ENCODE results near the gene SATB1.

The SATB1 gene

GRCh38 chr3:18426597-18427193, 1.6 kb upstream of the SATB1 start:
- Mint-ChIP-seq H3K4me1 (peaks cover 21% of the 10 kb centered on the region), H3K36me3 (ENCODE audit: low read depth) (no peaks in the 10 kb centered on the region), H3K27ac (no peak overlapping the region), H3K9me3 (no peaks in the 10 kb centered on the region), H3K4me3 (peak overlapping the region; percentile 46 to 66 (median 50)), H3K27me3 (ENCODE audit: low read depth) (peaks cover 33% of the 10 kb centered on the region)
- TF ChIP-seq, protein P1, sequence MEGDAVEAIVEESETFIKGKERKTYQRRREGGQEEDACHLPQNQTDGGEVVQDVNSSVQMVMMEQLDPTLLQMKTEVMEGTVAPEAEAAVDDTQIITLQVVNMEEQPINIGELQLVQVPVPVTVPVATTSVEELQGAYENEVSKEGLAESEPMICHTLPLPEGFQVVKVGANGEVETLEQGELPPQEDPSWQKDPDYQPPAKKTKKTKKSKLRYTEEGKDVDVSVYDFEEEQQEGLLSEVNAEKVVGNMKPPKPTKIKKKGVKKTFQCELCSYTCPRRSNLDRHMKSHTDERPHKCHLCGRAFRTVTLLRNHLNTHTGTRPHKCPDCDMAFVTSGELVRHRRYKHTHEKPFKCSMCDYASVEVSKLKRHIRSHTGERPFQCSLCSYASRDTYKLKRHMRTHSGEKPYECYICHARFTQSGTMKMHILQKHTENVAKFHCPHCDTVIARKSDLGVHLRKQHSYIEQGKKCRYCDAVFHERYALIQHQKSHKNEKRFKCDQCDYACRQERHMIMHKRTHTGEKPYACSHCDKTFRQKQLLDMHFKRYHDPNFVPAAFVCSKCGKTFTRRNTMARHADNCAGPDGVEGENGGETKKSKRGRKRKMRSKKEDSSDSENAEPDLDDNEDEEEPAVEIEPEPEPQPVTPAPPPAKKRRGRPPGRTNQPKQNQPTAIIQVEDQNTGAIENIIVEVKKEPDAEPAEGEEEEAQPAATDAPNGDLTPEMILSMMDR (IDR thresholded peaks at IDR 0.05; ENCODE audit: unreplicated experiment in 3 of 3) = no peak

- H3K4me1 Mint-ChIP-seq = peaks cover 24% of the 10 kb centered on the region
- H3K4me3 Mint-ChIP-seq = peak overlapping the region; percentile 89 to 94 (median 90)
- H3K27ac Mint-ChIP-seq = peak overlapping the region; percentile 71 to 96 (median 95)
- peaks cover 25% of the 10 kb centered on the region for H3K27me3 Mint-ChIP-seq (ENCODE audit: low read depth)
- TF ChIP-seq, protein P1 (IDR thresholded peaks at IDR 0.05; ENCODE audit: unreplicated experiment in 3 of 3) = no peak
- H3K9me3 Mint-ChIP-seq = no peaks in the 10 kb centered on the region
- H3K36me3 Mint-ChIP-seq (ENCODE audit: low read depth) = peaks cover 2% of the 10 kb centered on the region
These were observed 610 bp upstream of the SATB1 start for GRCh38 chr3:18425641-18426257.

- Mint-ChIP-seq H3K27me3 (ENCODE audit: low read depth) (peaks cover 21% of the 10 kb centered on the region), H3K4me3 (peak overlapping the region; percentile 89 to 94 (median 90))
These were observed 868 bp downstream of the SATB1 start for GRCh38 chr3:18424213-18424728.

GRCh38 chr3:18423401-18424212, 1.5 kb downstream of the SATB1 start:
- Mint-ChIP-seq H3K4me1 (peaks cover 45% of the 10 kb centered on the region), H3K36me3 (ENCODE audit: low read depth) (peaks cover 20% of the 10 kb centered on the region), H3K9me3 (no peaks in the 10 kb centered on the region), H3K27me3 (ENCODE audit: low read depth) (peaks cover 21% of the 10 kb centered on the region), H3K4me3 (peak overlapping the region; percentile 89 to 94 (median 90)), H3K27ac (peak overlapping the region; percentile 63 to 89 (median 81))
- TF ChIP-seq, protein P1 (IDR thresholded peaks at IDR 0.05; ENCODE audit: unreplicated experiment in 3 of 3) = no peak

More at GRCh38 chr3:18424213-18424728, 868 bp downstream of the SATB1 start:
- Mint-ChIP-seq H3K27ac (peak overlapping the region; percentile 63 to 89 (median 84)), H3K4me1 (peaks cover 38% of the 10 kb centered on the region), H3K9me3 (no peaks in the 10 kb centered on the region), H3K36me3 (ENCODE audit: low read depth) (peaks cover 16% of the 10 kb centered on the region)
- TF ChIP-seq, protein P1 (IDR thresholded peaks at IDR 0.05; ENCODE audit: unreplicated experiment in 3 of 3) = no peak

DNA sequence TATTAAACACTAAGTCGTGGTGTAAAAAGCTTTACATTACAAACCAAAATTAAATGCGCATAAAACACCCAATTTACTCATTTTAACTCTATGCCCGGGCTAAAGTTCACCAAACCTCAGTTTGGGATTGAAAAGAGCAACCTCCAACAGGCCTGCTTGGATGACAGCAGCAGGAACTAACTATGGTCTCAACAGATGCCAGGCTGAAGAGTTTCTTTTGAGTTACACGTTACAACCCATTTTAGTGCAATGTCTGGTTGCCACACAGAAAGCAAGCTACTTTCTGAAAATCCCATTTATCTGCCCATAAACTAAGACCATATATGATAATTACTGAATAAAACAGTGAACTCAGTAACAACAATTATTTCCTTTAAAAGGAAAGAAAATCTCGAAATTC, 2.2 kb downstream of the SATB1 start:
- no peaks in the 10 kb centered on the region for H3K9me3 Mint-ChIP-seq
- H3K27me3 Mint-ChIP-seq (ENCODE audit: low read depth) = peaks cover 21% of the 10 kb centered on the region
- H3K36me3 Mint-ChIP-seq (ENCODE audit: low read depth) = peaks cover 26% of the 10 kb centered on the region
- TF ChIP-seq, protein P1 (IDR thresholded peaks at IDR 0.05; ENCODE audit: unreplicated experiment in 3 of 3) = no peak
- peaks cover 51% of the 10 kb centered on the region for H3K4me1 Mint-ChIP-seq
- peak overlapping the region; percentile 89 to 94 (median 90) for H3K4me3 Mint-ChIP-seq
- H3K27ac Mint-ChIP-seq = peak overlapping the region; percentile 63 to 89 (median 81)

Measured in nephron (organoid).